HG03520 (cell line): ENCODE data around the gene ERBB2.
"Not testable (repeated sequence)": the region's sequence is repeated elsewhere in the genome, so short reads cannot be mapped to it uniquely, and the experiment has no call there.

Experiments
- ATAC-seq: cut with Tn5 transposase; IDR thresholded peaks from one replicate; pipeline ENCODE4 v1.9.1; 2021; ENCODE audit warnings: mild to moderate bottlenecking, moderate library complexity; ENCODE audit not compliant: unreplicated experiment

ERBB2 gene

DNA sequence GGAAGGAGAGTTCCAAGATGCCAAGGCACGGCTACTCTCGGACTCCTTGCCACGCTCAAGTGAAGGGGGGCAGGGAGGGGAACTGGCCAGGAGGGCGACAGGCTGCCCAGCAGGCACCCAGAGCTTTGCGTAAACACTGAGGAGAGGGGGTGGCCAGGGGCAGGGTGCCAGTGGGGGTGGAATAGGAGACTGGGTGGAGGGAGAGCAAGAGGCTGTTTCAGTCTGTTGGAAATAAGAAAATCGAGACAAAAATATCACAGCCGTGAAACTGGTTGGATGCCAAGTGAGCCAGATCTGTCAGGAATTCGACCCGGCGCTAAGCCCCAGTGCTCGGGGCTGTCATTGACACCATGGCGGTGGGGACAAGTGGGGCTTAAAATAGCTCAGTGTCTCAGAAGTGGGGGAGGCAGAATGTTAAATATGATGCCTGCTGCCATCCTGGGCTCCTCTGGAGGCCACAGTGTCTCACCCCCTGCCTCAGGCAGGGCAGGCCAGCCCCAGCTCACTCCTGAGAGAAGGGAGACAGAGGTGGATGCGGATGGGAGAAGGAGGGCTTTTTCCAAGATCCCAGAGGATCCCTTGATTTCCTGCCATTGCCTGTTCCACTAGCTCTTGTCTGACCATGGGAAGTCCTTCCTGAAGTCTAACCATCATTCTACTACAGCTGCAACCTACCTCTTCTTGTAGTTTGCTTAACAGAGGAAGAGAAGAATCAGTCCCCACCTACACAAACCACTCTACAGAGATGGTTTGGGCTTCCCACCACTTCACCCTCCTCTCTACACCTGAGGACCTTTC is 22.1 kb upstream of the ERBB2 start:
- no peak for ATAC-seq

DNA sequence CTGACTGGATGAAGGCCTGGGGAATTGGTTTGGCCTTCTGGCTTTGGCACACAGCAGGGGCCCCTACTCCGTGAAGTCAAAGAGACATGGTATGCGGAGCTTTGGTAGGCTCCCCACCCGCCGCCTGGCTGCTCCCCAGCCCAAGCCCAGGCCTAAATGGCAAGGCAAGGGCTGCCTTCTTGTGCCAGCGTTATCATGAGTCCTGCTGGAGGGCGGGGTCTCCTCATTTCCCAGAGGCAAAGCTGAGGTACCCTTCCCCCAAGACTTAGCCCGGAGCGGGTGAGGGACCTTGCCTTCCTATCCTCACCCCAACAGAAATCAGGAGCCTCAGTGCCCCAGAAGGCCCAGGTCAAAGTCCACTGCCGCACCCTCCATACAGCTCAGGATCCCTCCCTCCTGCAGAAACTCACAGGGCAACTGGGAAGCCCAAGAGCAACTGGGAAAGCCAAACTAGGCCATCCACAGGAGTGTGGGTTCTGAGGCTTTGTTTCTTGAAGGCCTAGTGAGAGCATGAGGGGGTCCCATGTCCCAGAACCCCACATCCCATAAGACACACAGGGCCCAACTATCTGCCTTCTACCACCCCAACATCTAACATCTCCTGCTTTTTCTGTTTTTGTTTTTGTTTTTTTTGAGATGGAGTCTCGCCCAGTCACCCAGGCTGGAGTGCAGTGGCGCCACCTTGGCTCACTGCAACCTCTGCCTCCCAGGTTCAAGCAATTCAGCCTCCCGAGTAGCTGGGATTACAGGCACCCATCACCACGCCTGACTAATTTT is 21.3 kb upstream of the ERBB2 start:
- ATAC-seq: no peak

DNA sequence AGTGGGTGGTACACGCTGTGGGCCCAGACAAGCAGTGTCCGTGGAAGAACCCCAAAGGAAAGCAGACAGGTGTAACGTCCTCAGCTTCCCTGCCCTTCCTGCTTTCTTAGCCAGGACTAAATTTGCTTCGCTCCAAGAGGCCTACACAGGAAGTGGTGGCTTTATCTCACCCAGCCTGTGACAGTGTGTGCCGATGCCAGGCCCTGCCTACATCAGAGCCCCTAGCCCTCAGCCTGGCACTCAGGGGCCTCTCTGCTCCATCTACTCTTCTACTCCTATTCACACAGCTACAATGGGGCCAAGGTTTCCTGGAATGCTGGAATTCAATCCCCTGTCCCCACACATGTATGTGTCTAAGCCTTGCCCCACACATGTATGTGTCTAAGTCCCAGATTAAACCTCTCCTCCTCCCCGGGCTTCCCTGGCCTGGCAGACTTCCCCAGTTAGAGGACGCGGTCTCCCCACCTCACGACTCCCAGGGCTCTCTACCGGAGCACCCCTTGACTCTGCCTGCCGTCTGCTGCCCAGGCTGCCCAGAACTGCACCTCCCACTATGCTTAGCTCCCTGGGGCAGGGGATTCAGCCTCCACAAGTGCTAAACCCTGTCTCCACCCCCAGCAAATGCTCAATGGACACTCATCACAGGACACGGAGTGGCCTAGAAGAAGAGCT is 20.2 kb upstream of the ERBB2 start:
- ATAC-seq: no peak

DNA sequence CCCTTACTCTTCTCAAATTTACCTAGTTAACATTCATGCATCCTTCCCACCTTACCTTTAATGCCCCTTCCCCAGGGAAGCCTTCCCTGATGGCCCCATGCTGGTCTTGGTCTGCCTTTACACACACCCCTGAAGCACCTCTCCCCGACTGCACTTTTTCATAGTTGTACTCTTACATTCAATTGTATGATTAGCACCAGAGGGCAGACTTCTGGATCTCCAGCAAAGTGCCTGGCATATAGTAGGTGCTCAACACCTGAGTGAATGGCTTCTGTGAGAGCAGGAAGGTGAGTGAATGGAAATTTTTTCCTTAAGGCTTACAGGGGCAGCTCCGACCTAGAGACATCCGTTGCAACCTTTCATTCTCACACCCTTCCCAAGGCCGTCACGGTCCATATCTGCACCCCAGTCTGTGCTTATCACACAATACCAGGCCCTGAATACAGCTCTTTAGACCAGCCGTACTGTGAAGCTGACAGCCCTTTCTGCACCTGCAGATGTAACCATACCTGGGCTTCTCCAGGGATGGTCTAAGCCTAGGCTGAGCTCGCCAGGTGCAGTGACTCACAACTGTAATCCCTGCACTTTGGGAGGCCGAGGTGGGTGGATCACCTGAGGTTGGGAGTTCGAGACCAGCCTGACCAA is 16.4 kb upstream of the ERBB2 start:
- no peak for ATAC-seq

DNA sequence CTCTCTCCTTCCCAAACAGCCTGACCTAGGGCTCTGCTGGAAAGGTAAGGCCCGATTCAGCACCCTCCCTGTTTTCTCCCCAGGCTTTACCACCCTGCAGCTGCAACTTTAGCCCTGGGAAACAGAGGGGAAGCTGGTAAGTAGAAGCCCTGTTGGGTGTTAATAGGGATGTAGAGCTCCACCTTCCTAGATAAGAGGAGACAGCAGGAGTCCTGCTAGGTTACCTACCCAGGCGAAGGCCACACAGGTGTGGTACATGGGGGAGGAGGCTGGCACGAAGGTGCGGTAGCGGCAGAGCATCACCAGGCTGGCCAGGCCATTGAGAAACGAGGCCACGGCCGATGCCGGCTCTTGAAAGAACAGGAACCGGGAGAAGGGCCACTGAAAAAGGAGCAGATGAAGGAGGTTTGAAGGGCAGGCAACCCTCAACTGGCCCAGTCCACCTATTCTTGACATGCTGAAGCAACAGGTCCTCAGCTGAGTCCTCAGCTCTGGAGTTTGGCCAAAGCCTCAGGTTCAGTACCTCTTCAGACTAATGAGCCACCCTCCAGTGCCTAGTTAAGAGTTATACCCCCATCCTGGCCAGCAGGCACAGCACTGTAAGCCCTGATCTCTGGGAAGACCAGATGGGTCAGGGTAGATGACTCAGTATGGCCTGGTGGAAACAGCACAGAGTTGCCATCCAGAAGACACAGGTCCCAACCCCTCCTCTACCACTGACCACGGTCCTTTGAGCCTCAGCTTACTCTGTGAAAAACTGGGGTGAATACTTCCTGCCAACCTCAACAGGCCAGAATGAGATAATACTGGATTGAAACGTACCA is 15.3 kb upstream of the ERBB2 start:
- no peak for ATAC-seq

DNA sequence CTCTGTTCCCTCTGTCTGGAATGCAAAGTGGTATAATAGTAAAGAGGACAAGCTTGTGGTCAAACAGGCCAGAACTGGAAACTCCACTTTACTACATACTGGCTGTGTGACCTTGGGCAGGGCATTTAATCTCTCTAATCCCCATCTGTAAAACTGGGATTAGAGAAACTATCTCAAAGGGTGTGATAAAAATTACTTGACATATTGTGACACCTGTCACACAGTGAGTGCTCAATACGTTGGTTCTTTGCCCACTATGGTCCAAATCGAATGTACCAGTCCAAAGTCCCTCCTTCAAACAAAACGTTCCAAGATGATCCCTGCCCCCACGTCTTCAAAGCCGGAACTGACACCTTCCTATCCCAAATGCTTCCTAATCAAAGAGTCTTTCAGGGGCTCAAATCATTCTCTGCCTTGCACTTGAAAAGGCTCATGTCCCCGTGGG is 12.7 kb upstream of the ERBB2 start:
- ATAC-seq: no peak

DNA sequence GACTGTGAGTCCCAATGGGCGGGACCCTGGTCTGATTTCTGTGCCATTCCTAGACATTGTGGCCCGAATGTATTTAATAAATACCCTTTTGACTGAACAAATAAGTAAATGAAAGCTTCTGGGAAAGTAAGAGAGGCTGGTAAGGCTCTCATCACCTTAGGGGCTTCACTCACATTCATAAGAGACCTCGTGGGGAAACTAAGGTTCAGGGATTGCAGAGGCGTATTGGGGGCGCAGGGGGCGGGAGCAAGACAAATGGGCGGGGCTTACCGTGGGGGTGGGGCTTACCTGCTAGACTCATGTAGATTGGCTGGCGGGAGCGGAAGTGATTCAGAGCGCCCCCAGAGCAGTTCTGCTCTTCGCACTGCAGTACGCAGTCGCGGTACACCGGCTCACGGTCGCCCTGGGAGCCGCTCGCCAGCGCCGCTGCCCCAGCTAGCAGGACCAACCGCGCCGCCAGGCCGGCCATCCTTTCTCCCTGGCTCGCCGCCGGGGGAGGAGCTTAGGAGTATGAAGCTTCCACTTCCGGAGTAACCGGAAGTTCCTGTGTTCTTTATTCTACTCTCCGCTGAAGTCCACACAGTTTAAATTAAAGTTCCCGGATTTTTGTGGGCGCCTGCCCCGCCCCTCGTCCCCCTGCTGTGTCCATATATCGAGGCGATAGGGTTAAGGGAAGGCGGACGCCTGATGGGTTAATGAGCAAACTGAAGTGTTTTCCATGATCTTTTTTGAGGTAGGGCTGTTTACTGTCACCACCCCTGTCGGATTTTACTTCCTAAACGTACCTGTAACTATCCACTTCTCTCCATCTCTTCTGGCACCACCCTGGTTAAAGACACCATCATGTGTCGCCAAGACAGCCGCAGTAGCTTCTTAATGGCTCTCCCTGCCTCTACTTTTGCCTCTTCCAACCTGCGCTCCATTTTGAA is 12.1 kb upstream of the ERBB2 start, which contains the start of gene PGAP3:
Gene PGAP3, minus strand, starts transcription at position 512 of the 929 bp plus-strand sequence. Its CDS starts 43 bp downstream, at position 469.
- ATAC-seq: peak; percentile 79

DNA sequence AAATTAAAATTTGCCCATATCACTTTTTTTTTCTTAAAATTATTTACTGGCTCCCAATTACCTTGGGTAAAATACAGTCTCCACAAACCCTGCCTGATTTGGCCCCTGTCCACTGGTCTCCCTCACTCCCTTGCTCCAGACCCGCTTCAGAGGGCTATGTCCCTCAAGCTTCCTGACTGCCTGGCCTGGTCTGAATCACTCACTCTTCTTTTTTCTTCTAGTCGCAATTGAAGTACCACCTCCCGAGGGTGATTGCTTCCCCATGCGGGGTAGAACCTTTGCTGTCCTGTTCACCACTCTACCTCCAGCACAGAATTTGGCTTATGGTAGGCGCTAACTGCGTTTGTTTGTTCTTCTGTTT is 11.4 kb upstream of the ERBB2 start:
- ATAC-seq: no peak

DNA sequence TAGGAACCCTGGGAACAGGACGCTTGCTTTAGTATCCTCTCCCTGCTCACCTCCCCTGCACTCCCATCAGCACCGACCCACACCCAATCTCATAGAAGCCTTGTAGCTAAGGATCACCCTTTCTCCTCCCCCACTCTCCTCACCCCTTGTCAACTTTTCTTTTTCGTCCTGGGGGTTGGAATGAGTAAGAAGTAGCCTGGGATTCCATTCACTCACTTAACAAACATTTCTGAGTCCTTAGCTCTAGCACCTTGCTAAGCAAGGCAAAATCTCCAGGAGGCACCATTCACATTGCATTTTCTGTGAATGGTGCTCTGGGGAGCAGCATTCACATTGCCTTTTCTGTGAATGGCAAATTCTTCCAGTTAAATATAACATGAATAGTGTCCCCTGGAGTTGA is 10.9 kb upstream of the ERBB2 start:
- ATAC-seq: no peak

DNA sequence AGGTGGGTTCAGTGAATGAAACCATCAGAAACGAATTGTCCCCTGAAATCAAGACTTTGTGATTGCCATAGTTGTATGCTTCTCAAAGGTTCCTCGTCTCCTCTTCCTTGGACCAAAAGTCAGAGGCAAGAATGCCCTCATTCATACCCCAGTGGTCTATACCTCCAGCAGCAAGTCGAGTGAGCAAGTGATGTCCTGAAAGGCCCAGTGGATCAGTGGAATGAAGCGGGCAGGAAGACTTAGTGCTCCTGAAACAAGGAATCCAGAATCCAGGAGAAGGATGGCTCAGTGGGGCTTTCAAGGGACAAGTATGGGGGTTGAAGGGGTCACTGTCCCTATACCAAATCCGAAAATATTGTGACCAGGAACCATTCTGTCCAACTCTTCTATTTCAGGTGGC is 5.3 kb upstream of the ERBB2 start:
- ATAC-seq: no peak

DNA sequence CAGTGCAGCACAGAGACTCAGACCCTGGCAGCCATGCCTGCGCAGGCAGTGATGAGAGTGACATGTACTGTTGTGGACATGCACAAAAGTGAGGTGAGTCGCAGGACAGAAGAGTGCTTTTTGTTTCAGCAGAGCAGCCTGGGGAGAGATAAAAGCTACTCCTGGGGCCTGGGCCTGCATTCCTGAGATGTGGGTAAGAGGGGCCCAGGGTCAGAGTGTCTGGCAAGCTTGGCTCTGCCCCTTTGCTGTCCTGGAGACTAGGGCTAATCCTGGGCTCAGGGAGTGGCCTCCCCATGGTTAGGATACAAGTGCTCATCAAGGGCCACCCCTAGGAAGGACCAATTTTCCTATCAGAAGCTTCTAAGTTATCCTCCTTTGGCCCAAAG is 4.8 kb upstream of the ERBB2 start:
- no peak for ATAC-seq

DNA sequence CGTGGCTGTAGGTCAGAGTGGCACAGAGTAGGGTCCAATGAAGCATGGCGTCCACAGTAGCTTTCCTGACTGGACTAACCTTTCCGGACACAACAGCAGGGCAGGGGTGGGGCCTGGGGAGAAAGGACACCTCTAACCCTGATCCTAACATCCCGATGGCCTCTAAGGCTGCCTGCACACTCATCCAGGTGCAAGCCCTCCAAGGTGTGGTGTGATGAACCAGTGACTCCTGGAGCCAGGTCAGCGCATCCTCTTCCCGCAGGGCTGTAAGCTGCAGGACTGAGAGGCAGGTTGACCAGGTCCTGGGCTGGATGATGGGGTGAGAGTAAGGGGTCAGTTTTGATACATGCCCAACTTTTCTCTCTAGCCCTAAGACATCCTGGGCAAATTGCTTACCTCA is 3.1 kb upstream of the ERBB2 start:
- no peak for ATAC-seq

DNA sequence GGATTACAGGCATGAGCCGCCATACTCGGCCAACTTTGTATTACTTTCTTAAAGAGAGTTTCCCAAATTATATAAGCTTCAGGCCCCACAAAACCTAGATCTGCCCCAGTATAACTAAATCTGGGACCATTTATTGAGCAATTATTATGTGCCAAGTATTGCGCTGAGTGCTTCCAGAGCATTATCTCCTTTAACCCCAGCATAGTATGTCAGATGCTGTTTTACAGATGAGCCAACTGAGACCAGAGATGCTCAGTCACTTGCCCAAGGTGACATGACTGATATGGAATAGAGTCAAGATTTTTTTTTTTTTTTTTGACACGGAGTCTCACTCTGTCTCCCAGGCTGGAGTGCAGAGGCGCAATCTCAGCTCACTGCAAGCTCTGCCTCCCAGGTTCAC is 1.9 kb upstream of the ERBB2 start:
- no peak for ATAC-seq

DNA sequence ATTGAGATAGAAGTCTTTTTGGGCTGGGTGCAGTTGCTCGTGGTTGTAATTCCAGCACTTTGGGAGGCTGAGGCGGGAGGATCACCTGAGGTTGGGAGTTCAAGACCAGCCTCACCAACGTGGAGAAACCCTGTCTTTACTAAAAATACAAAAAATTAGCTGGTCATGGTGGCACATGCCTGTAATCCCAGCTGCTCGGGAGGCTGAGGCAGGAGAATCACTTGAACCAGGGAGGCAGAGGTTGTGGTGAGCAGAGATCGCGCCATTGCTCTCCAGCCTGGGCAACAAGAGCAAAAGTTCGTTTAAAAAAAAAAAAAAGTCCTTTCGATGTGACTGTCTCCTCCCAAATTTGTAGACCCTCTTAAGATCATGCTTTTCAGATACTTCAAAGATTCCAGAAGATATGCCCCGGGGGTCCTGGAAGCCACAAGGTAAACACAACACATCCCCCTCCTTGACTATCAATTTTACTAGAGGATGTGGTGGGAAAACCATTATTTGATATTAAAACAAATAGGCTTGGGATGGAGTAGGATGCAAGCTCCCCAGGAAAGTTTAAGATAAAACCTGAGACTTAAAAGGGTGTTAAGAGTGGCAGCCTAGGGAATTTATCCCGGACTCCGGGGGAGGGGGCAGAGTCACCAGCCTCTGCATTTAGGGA is 577 bp upstream of the ERBB2 start:
- not testable (repeated sequence) for ATAC-seq

DNA sequence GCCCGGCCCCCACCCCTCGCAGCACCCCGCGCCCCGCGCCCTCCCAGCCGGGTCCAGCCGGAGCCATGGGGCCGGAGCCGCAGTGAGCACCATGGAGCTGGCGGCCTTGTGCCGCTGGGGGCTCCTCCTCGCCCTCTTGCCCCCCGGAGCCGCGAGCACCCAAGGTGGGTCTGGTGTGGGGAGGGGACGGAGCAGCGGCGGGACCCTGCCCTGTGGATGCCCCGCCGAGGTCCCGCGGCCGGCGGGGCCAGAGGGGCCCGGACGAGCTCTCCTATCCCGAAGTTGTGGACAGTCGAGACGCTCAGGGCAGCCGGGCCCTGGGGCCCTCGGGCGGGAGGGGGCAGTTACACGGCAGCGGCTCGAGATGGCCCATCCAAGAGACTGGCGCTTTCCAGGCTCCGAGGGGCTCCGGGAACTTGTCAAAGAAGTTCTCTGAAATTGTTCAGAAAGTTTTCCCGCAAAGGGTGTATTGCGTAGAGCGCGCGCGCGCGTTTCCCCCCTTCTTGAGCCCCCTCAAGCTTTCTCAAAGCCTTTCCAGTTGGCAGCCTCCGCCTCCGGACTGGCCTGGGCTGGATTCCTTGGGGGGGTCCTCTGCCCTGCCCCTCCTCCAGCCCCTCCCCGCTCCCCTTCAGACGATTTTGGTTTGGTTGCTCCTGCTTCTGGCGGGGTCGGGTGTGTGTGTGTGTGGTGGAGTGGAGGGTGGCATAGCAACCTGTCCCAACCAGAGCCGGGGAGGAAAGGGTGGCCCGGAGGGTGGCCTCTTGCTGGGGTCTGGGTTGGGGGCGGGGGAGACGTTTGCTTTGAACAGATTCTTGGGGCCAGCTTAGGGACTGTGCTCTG is 504 bp downstream of the ERBB2 start:
- ATAC-seq: no peak

DNA sequence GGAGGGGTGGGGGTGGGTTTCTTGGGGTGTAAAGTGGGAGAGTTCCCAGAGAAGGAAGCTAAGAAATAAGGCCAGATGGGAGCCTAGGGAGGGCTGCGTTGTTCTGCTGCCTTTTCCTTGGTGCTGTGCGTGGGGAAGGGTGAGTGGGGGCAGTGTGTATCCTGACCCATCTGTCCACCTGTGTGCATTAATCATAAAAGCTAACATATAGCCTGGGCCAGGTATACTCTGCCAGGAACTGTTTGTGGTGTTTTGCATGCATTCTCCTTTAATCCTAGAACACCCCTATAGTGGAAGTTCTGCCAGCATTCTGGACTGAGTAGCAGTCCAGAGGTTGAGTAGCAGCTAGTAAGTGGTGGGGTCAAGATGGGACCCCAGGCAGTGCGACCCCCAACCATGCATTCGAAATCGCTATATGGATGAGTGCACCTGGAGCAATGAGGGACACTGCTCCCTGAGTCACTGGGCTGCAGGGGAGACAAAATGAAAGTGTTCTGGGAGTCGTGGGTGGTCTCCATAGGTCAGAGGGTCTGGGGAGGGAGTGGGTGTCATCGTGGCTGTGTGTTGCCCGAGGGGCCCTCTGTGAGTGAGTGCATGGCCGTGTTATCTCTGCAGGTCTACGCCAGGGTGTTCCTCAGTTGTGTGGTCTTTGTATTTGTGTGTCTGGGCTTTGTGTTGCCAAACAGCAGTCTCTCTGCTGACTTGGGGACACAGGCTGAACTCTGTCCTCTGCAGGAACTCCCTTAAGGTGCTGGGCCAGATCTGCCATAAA is 1.3 kb downstream of the ERBB2 start:
- ATAC-seq: no peak

DNA sequence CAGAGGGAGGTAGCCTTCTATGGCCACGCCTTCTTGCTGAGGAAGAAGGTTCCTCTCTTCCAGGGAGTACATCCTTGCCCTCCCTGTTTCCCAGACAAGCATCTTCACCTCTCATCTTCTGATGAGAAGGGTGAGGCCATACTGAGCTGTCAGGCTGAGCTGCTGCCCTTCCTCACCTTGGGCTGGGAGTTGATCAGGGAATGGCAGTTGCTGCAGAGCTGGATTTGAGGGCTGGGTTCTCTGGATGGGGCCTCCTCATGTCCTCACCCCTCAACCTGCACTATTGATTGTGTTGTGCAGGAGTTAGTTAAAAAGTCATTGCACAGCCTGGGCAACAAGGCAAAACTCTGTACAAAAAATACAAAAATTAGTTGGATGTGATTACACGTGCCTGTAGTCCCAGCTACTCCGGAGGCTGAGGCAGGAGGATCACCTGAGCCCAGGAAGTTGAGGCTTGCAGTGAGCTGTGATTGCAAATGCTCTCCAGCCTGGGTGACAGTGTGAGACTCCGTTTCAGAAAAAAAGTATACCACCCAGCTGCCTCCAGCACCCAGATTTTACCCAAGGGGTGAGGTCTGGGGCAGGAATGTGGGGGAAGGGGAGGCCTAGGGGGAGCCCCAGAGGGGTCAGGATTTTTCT is 2.0 kb downstream of the ERBB2 start:
- no peak for ATAC-seq
